AG09309 (cell line): Measurements from ENCODE around the gene KCTD20.

Experiments
- DNase-seq: peaks from one replicate; pipeline ENCODE4 v3.0.0-alpha.2; 2010; ENCODE audit warnings: low read depth
- H3K4me3 ChIP-seq: 2 replicates; pipeline ENCODE4 v1.5.1; 2011; ENCODE audit warnings: mild to moderate bottlenecking, low read depth, low read length, moderate library complexity; ENCODE audit not compliant: control insufficient read depth
- TF ChIP-seq, protein P1 (sequence below): IDR thresholded peaks from 2 replicates; pipeline ENCODE4 v1.5.1; 2011; ENCODE audit warnings: mild to moderate bottlenecking, low read depth, low read length, inconsistent platforms; ENCODE audit not compliant: insufficient read depth, control insufficient read depth; ENCODE audit errors: missing control alignments

KCTD20 gene

DNA sequence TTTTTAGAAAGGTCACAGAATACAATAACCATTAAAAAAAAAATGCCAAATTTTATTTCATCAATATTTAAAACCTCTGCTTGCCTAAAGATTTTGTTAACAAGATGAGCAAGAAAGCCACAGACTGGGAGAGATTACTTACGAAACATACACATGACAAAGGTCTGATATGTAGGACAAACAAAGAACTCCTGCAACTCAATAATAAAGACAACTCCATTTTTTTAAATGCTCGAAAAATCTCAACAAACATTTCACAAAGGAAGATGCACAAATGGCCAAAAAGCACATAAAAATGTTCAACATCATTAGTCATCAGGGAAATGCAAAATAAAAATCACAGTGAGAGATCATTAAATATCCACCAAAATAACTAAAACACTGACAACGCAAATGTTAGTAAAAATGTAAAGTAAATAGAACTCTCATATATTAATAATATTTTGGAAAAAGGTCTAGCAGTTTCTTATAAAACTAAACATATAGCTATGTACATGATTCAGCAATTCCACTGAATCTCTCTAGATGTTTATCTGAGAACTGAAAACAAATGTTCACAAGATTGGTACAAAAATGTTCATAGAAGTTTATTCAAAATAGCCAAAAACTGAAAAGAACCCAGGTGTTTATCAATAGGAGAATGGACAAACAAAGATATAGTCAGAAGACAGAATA lies 94.2 kb downstream of the KCTD20 start:
- DNase-seq = no peak
- H3K4me3 ChIP-seq = no peak overlapping the region
- TF ChIP-seq, protein P1, sequence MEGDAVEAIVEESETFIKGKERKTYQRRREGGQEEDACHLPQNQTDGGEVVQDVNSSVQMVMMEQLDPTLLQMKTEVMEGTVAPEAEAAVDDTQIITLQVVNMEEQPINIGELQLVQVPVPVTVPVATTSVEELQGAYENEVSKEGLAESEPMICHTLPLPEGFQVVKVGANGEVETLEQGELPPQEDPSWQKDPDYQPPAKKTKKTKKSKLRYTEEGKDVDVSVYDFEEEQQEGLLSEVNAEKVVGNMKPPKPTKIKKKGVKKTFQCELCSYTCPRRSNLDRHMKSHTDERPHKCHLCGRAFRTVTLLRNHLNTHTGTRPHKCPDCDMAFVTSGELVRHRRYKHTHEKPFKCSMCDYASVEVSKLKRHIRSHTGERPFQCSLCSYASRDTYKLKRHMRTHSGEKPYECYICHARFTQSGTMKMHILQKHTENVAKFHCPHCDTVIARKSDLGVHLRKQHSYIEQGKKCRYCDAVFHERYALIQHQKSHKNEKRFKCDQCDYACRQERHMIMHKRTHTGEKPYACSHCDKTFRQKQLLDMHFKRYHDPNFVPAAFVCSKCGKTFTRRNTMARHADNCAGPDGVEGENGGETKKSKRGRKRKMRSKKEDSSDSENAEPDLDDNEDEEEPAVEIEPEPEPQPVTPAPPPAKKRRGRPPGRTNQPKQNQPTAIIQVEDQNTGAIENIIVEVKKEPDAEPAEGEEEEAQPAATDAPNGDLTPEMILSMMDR = no peak

DNA sequence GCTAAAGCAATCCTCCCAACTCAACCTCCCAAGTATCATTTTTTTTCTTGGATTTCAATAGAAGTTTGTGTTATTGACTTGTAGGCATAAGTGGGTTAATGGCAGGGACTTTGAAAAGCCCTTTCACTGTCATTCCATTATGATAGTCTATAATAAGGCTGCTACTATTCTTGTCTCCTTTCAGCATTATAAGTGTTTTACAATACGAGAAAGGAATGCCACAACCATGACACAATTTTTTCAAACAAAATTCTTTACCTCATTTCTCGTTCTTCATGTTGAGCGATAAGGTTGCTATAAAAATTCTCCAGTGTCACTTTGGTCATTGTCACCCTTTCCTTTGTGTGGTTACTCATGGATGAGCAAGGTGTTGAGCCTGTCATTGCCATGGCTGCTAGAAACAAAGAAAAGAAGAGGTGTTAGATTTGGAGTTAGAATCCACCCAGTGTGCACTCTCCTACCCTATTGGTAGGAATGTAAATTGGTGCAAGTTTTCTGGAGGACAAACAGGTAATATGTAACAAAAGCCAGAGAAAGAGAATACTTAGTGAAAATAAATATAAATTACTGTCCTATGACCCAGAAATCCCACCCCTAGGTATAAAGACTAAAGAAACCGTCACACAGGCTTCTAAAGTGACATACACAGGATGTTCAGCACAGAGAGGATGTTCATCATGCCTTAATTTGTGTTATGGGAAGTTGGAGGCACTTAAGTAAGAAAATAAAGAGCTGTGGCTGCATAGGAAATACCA lies 97.2 kb downstream of the KCTD20 start:
- TF ChIP-seq, protein P1 = no peak
- no peak overlapping the region for H3K4me3 ChIP-seq
- DNase-seq = no peak
